Measurements from ENCODE around the gene FBXL5. TPM values are rescaled to one million over a fixed set of nuclear protein-coding genes. Genes with fewer than 3 reads are reported as not detected.

The FBXL5 gene
- polyA plus RNA-seq, 1 donor from 2014 or later = 53.0 TPM

GRCh38 chr4:15667006-15667405 is 11.8 kb upstream of the FBXL5 start:
- no peaks in the 10 kb centered on the region for H3K27me3 Mint-ChIP-seq
- H3K27ac Mint-ChIP-seq = no peak overlapping the region
- no peak overlapping the region for H3K4me3 Mint-ChIP-seq
- no peaks in the 10 kb centered on the region for H3K4me1 Mint-ChIP-seq
- H3K36me3 Mint-ChIP-seq = no peaks in the 10 kb centered on the region
- H3K9me3 Mint-ChIP-seq = no peaks in the 10 kb centered on the region

- no peak overlapping the region for H3K27ac Mint-ChIP-seq
- H3K9me3 Mint-ChIP-seq = no peaks in the 10 kb centered on the region
- no peaks in the 10 kb centered on the region for H3K36me3 Mint-ChIP-seq
- no peaks in the 10 kb centered on the region for H3K4me1 Mint-ChIP-seq
- H3K27me3 Mint-ChIP-seq = no peaks in the 10 kb centered on the region
- H3K4me3 Mint-ChIP-seq = no peak overlapping the region
These were observed 10.7 kb upstream of the FBXL5 start for GRCh38 chr4:15665753-15666365.

GRCh38 chr4:15659768-15660570 is 4.8 kb upstream of the FBXL5 start:
- Mint-ChIP-seq H3K27me3 (no peaks in the 10 kb centered on the region), H3K4me1 (peaks cover 0 to 4% (median 0%) of the 10 kb centered on the region in 3 donors), H3K27ac (no peak overlapping the region), H3K36me3 (peaks cover 1% of the 10 kb centered on the region), H3K4me3 (no peak overlapping the region), H3K9me3 (no peaks in the 10 kb centered on the region)

- Mint-ChIP-seq H3K4me3 (no peak overlapping the region), H3K4me1 (peaks cover 6 to 9% (median 6%) of the 10 kb centered on the region in 3 donors), H3K9me3 (no peaks in the 10 kb centered on the region), H3K27me3 (no peaks in the 10 kb centered on the region), H3K27ac (no peak overlapping the region), H3K36me3 (peaks cover 1% of the 10 kb centered on the region)
These were observed 3.6 kb upstream of the FBXL5 start for GRCh38 chr4:15658781-15659180.

- peaks cover 1% of the 10 kb centered on the region for H3K36me3 Mint-ChIP-seq
- no peak overlapping the region for H3K4me3 Mint-ChIP-seq
- H3K27ac Mint-ChIP-seq = peak overlapping the region in 1 of 3 donors; percentile 45
- peaks cover 11 to 13% (median 12%) of the 10 kb centered on the region in 3 donors for H3K4me1 Mint-ChIP-seq
- H3K9me3 Mint-ChIP-seq = no peaks in the 10 kb centered on the region
- no peaks in the 10 kb centered on the region for H3K27me3 Mint-ChIP-seq
These were observed 3.1 kb upstream of the FBXL5 start for GRCh38 chr4:15658136-15658770.

- Mint-ChIP-seq H3K27ac (peak overlapping the region in 2 of 3 donors; percentile 31 to 88), H3K9me3 (no peaks in the 10 kb centered on the region), H3K36me3 (peaks cover 1% of the 10 kb centered on the region), H3K4me3 (peak overlapping the region in 1 of 4 donors; percentile 86), H3K4me1 (peaks cover 13 to 19% (median 18%) of the 10 kb centered on the region in 3 donors), H3K27me3 (no peaks in the 10 kb centered on the region)
These were observed 2.2 kb upstream of the FBXL5 start for GRCh38 chr4:15657366-15657765.

- peaks cover 1% of the 10 kb centered on the region for H3K36me3 Mint-ChIP-seq
- no peaks in the 10 kb centered on the region for H3K9me3 Mint-ChIP-seq
- peak overlapping the region; percentile 88 to 99 (median 98) for H3K27ac Mint-ChIP-seq
- H3K27me3 Mint-ChIP-seq = no peaks in the 10 kb centered on the region
- peak overlapping the region; percentile 86 to 98 (median 96) for H3K4me3 Mint-ChIP-seq
- H3K4me1 Mint-ChIP-seq = peaks cover 18 to 25% (median 23%) of the 10 kb centered on the region in 3 donors
These were observed 897 bp upstream of the FBXL5 start for GRCh38 chr4:15656038-15656470.

- peak overlapping the region; percentile 88 to 98 (median 98) for H3K27ac Mint-ChIP-seq
- peaks cover 1% of the 10 kb centered on the region for H3K36me3 Mint-ChIP-seq
- peaks cover 27 to 34% (median 29%) of the 10 kb centered on the region in 3 donors for H3K4me1 Mint-ChIP-seq
- no peaks in the 10 kb centered on the region for H3K9me3 Mint-ChIP-seq
- H3K27me3 Mint-ChIP-seq = no peaks in the 10 kb centered on the region
- peak overlapping the region; percentile 95 to 98 (median 97) for H3K4me3 Mint-ChIP-seq
These were observed 449 bp downstream of the FBXL5 start for GRCh38 chr4:15654593-15655222.

- Mint-ChIP-seq H3K4me1 (peaks cover 27 to 37% (median 30%) of the 10 kb centered on the region in 3 donors), H3K27ac (peak overlapping the region; percentile 88 to 98 (median 94)), H3K9me3 (no peaks in the 10 kb centered on the region), H3K4me3 (peak overlapping the region; percentile 94 to 97 (median 96)), H3K36me3 (peaks cover 1% of the 10 kb centered on the region), H3K27me3 (no peaks in the 10 kb centered on the region)
These were observed 1.1 kb downstream of the FBXL5 start for GRCh38 chr4:15653864-15654592.

- Mint-ChIP-seq H3K36me3 (peaks cover 1% of the 10 kb centered on the region), H3K4me1 (peaks cover 29 to 41% (median 33%) of the 10 kb centered on the region in 3 donors), H3K4me3 (peak overlapping the region; percentile 94 to 97 (median 96)), H3K9me3 (no peaks in the 10 kb centered on the region), H3K27ac (peak overlapping the region in 2 of 3 donors; percentile 88 to 98), H3K27me3 (no peaks in the 10 kb centered on the region)
These were observed 1.7 kb downstream of the FBXL5 start for GRCh38 chr4:15653420-15653819.

GRCh38 chr4:15652841-15653240 is 2.3 kb downstream of the FBXL5 start:
- H3K27me3 Mint-ChIP-seq = no peaks in the 10 kb centered on the region
- H3K4me1 Mint-ChIP-seq = peaks cover 30 to 42% (median 36%) of the 10 kb centered on the region in 3 donors
- no peaks in the 10 kb centered on the region for H3K9me3 Mint-ChIP-seq
- H3K27ac Mint-ChIP-seq = no peak overlapping the region
- H3K4me3 Mint-ChIP-seq = peak overlapping the region in 3 of 4 donors; percentile 70 to 97 (median 97)
- H3K36me3 Mint-ChIP-seq = peaks cover 1% of the 10 kb centered on the region

- Mint-ChIP-seq H3K4me3 (peak overlapping the region in 2 of 4 donors; percentile 29 to 41), H3K4me1 (peaks cover 32 to 44% (median 36%) of the 10 kb centered on the region in 3 donors), H3K36me3 (peaks cover 1% of the 10 kb centered on the region), H3K9me3 (no peaks in the 10 kb centered on the region), H3K27me3 (no peaks in the 10 kb centered on the region), H3K27ac (no peak overlapping the region)
These were observed 3.0 kb downstream of the FBXL5 start for GRCh38 chr4:15652191-15652590.

- Mint-ChIP-seq H3K4me1 (peaks cover 32 to 44% (median 36%) of the 10 kb centered on the region in 3 donors), H3K9me3 (no peaks in the 10 kb centered on the region), H3K27ac (no peak overlapping the region), H3K4me3 (peak overlapping the region in 2 of 4 donors; percentile 29 to 41), H3K27me3 (no peaks in the 10 kb centered on the region), H3K36me3 (peaks cover 1% of the 10 kb centered on the region)
These were observed 3.5 kb downstream of the FBXL5 start for GRCh38 chr4:15651676-15652075.

GRCh38 chr4:15649914-15650545 is 5.1 kb downstream of the FBXL5 start:
- Mint-ChIP-seq H3K36me3 (no peaks in the 10 kb centered on the region), H3K9me3 (no peaks in the 10 kb centered on the region), H3K27me3 (no peaks in the 10 kb centered on the region), H3K4me1 (peaks cover 32 to 41% (median 36%) of the 10 kb centered on the region in 3 donors), H3K27ac (peak overlapping the region; percentile 5 to 14 (median 11)), H3K4me3 (peak overlapping the region in 3 of 4 donors; percentile 23 to 44 (median 34))
